ENCODE measurements around the gene RCHY1.
"Not testable (repeated sequence)": the region's sequence is repeated elsewhere in the genome, so short reads cannot be mapped to it uniquely, and the experiment has no call there.

RCHY1 gene

DNA sequence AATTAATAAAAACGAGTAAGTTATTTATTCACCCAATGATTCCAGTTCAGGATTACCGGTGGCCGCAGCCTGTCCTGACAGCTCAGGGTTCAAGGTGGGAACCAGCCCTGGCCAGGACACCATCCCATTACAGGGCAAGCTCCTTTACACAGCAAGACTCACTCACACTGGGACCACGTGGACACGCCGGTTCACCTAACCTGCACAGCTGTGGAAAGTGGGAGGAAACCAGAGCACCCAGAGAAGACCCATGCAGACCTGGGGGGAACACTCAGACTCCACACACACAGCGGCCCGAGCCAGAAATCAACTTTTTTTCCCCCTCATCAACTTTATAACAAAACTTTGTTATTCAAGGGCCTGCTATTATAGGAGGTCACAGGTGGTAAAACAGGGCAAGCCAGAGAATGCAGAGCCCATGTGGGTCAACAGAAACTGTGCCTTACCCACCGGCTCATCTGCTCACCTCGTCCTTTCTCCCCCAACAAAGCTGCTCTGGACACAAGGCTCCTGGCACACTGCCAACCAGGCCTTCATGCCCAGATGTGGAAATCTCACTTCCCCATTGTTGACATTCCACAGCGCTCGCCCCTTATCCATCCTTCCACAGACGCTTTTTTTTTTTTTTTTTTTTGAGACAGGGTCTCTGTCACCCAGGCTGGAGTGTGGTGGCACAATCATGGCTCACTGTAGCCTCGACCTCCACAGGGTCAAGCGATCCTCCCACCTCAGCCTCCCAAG is 33.6 kb upstream of the RCHY1 start:
- TF ChIP-seq, protein P1, sequence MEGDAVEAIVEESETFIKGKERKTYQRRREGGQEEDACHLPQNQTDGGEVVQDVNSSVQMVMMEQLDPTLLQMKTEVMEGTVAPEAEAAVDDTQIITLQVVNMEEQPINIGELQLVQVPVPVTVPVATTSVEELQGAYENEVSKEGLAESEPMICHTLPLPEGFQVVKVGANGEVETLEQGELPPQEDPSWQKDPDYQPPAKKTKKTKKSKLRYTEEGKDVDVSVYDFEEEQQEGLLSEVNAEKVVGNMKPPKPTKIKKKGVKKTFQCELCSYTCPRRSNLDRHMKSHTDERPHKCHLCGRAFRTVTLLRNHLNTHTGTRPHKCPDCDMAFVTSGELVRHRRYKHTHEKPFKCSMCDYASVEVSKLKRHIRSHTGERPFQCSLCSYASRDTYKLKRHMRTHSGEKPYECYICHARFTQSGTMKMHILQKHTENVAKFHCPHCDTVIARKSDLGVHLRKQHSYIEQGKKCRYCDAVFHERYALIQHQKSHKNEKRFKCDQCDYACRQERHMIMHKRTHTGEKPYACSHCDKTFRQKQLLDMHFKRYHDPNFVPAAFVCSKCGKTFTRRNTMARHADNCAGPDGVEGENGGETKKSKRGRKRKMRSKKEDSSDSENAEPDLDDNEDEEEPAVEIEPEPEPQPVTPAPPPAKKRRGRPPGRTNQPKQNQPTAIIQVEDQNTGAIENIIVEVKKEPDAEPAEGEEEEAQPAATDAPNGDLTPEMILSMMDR (IDR thresholded peaks at IDR 0.05): no peak
- no peak for TF ChIP-seq ZFX (IDR thresholded peaks at IDR 0.05; ENCODE audit: borderline replicate concordance)
- H3K27ac ChIP-seq: no peak overlapping the region

DNA sequence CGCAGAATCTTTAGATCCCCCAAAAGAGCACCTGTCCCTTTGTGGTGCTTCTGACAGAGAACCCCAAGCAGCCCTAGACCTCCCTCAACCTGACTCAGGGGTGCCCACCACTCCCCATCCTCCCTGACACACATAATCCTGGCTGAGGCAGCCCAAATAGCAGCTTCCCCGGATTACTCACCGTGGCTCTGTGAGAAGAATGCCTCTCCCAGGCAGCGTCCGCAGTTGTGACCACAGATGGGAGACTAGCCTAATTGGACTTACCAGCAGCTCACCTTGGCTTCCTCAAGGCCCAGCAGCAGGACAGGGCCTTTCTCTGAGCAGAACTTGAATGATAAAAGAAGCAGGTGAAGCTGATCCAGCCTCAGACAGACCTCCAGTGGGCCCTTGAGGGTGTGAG is 31.3 kb upstream of the RCHY1 start:
- no peak overlapping the region for H3K27ac ChIP-seq
- no peak for TF ChIP-seq ZFX (IDR thresholded peaks at IDR 0.05; ENCODE audit: borderline replicate concordance)
- TF ChIP-seq, protein P1 (IDR thresholded peaks at IDR 0.05): no peak

DNA sequence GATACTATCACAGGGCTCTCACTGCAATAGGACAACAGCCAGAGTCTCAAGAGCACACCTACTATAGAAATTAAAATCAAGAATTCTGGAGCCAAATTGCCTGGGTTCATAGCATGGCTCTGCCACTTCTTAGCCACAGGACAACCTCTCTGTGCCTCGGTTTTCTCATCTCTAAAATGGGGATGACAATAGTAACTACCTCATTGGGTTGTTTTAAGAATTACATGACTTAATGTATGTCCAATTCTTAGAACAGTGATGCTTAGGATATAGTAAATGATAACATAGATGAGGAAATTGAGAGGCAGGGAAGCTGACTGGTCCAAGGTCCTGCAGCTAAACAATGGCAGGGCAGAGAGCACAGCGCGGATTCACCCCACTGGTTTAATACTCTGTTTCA is 30.7 kb upstream of the RCHY1 start:
- H3K27ac ChIP-seq: no peak overlapping the region
- TF ChIP-seq, protein P1 (IDR thresholded peaks at IDR 0.05): no peak
- no peak for TF ChIP-seq ZFX (IDR thresholded peaks at IDR 0.05; ENCODE audit: borderline replicate concordance)

DNA sequence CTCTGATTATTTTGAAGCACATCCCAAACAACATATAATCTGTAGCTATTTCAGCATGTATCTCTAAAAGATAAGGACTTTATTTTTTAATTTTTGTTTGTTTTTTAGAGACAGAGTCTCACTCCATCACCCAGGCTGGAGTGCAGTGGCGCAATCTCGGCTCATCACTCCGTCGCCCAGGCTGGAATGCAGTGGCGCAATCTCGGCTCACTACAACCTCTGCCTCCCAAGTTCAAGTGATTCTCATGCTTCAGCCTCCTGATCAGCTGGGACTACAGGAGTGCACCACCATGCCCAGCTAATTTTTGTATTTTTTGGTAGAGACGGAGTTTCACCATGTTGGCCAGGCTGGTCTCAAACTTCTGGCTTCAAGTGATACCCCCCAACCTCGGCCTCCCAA is 30.0 kb upstream of the RCHY1 start:
- H3K27ac ChIP-seq: not testable (repeated sequence)

DNA sequence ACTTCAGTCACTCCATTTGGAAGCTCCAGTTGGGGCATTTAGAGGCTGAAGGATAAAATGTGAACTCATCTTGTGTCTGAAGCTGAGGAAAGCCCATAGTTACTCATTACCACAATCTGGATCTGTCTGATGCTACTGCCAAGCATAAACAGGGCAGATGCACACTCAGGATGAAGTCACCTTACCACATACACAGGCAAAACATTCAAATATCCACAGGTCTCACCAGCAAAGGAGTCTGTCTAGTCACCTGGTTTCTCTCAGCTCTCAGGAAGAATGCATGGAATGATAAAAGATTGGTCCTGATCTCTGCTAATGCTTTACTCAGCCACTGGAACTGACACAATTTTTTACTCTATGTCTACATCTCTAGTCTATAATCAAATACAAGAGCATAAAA is 28.6 kb upstream of the RCHY1 start:
- no peak overlapping the region for H3K27ac ChIP-seq
- TF ChIP-seq, protein P1 (IDR thresholded peaks at IDR 0.05): no peak
- TF ChIP-seq ZFX (IDR thresholded peaks at IDR 0.05; ENCODE audit: borderline replicate concordance): no peak

DNA sequence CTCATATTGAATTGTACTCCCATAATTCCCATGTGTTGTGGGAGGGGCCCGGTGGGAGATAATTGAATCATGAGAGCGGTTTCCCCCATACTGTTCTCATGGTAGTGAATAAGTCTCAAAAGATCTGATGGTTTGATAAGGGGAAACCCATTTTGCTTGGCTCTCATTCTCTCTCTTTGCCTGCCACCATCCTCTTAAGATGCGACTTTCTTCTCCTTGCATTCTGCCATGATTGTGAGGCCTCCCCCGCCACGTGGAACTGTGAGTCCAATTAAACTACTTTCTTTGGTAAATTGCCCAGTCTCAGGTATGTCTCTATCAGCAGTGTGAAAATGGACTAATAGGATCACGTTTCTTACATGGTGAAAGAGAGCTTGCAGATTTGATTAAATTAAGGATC is 23.1 kb upstream of the RCHY1 start:
- H3K27ac ChIP-seq: not testable (repeated sequence)

DNA sequence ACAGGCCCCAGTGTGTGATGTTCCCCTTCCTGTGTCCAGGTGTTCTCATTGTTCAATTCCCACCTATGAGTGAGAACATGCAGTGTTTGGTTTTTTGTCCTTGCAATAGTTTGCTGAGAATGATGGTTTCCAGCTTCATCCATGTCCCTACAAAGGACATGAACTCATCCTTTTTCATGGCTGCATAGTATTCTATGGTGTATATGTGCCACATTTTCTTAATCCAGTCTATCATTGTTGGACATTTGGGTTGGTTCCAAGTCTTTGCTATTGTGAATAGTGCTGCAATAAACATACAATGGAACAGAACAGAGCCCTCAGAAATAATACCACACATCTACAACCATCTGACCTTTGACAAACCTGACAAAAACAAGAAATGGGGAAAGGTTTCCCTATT is 19.7 kb upstream of the RCHY1 start:
- H3K27ac ChIP-seq: not testable (repeated sequence)

DNA sequence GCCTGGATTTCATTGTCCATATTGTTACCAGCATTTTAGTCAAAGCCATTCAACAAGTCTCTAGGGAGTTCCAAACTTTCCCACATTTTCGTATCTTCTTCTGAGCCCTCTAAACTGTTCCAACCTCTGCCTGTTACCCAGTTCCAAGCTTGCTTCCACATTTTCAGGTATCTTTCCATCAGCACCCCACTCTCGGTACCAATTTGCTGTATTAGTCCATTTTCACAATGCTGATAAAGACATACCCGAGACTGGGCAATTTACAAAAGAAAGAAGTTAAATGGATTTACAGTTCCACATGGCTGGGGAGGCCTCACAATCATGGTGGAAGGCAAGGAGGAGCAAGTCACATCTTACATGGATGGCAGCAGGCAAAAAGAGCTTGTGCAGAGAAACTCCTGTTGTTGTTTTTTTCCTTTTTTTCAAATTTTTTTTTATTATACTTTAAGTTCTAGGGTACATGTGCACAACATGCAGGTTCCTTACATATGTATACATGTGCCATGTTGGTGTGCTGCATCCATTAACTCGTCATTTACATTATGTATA is 19.2 kb upstream of the RCHY1 start:
- H3K27ac ChIP-seq: not testable (repeated sequence)

DNA sequence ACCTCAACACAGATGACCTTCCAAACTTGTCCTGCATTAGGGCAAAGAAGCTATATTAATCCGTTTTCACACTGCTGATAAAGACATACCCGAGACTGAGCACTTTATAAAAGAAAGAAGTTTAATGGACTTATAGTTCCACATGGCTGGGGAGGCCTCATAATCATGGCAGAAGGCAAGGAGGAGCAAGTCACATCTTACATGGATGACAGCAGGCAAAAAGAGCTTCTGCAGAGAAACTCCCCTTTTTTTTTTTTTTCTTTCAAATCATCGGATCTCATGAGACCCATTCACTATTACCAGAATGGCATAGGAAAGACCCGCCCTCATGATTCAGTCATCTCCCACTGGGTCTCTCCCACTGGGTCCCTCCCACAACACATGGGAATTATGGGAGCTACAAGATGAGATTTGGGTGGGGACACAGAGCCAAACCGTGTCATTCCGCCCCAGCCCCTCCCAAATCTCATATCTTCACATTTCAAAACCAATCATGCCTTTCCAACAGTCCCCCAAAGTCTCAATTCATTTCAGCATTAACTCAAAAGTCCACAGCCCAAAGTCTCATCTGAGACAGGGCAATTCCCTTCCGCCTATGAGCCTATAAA is 17.4 kb upstream of the RCHY1 start:
- H3K27ac ChIP-seq: not testable (repeated sequence)

DNA sequence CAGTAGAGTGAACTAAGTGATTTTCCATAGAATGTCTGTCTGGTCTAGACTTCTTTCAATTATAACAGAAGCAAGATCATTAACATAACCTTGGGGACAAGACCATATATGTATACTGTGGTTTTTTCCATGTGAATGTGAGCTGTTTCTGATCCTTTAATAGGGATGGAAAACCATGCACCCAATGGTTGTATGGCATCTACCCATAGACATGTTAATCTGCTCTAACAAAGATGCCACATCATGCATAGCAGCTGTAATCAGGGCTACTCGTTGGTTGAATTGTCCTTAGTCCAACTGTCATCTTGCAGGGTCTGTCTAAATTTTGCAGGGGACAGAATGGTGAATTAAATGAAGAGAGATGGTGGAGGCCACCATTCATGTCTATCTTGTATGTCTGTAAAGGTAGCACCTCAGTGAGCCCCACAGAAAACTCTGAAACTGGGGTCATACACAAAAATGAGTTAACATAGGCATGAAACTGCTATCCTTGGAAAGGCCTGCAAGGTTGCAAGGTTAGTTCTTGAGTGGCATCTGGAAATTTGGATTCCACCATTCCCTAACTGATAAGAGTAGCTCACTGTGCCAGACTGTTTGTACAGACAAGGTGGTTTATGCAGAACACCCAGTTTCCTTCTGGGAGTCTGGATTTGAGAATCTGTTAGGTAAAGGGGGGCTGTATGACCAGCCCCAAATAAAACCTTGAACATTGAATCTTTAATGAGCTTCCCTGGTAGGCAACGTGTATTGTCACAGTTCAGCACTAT is 16.5 kb upstream of the RCHY1 start:
- H3K27ac ChIP-seq: no peak overlapping the region
- TF ChIP-seq, protein P1 (IDR thresholded peaks at IDR 0.05): no peak
- TF ChIP-seq ZFX (IDR thresholded peaks at IDR 0.05; ENCODE audit: borderline replicate concordance): no peak

All from 22Rv1 (cell line).